Activated B cell treated with CpG ODN at 0.5 μM for 24 hours (primary cell): ENCODE results near the gene PXT1. TPM values are rescaled to one million over a fixed set of nuclear protein-coding genes. Genes with fewer than 3 reads are reported as not detected.
A peak's percentile ranks its signal among the peaks of the same experiment; 100 is the strongest.

Source experiments
- ATAC-seq: fragments of 200-7000 bp; cut with Tn5 transposase; one replicate; pipeline ENCODE4 v1.10.0; 2021; ENCODE audit warnings: low read depth, mild to moderate bottlenecking, moderate library complexity
- CTCF ChIA-PET: fragments of 350-600 bp; sonication (Branson Sonifier 250); formaldehyde crosslinking; loops from one replicate; lab custom pipeline; 2021; ENCODE audit warnings: antibody characterized with exemption; lab: Charles Lee
- POLR2A ChIA-PET: fragments of 350-600 bp; sonication (Branson Sonifier 250); formaldehyde crosslinking; loops from one replicate; lab custom pipeline; 2021; ENCODE audit warnings: antibody characterized with exemption; lab: Charles Lee
- DNase-seq: peaks from one replicate; pipeline ENCODE4 v3.0.0; 2022
- H3K27ac Mint-ChIP-seq: one replicate; pipeline ENCODE4 v1.8.0; 2020; ENCODE audit warnings: mixed read lengths
- H3K27me3 Mint-ChIP-seq: one replicate; pipeline ENCODE4 v1.8.0; 2021; ENCODE audit warnings: mixed read lengths
- H3K36me3 Mint-ChIP-seq: one replicate; pipeline ENCODE4 v1.8.0; 2021; ENCODE audit warnings: low read depth, mixed read lengths
- H3K4me1 Mint-ChIP-seq: one replicate; pipeline ENCODE4 v1.8.0; 2021; ENCODE audit warnings: mixed read lengths
- H3K4me3 Mint-ChIP-seq: one replicate; pipeline ENCODE4 v1.8.0; 2020; ENCODE audit warnings: mild to moderate bottlenecking, mixed read lengths
- H3K9me3 Mint-ChIP-seq: one replicate; pipeline ENCODE4 v1.8.0; 2020; ENCODE audit warnings: mixed read lengths
- CTCF ChIP-seq: fragments of 200-600 bp; IDR thresholded peaks from one replicate; pipeline ENCODE4 v1.8.0; 2022; ENCODE audit warnings: antibody characterized with exemption, mild to moderate bottlenecking
- intact Hi-C: fragments of 100-400 bp; cut with micrococcal nuclease; formaldehyde crosslinking; loops from one replicate; pipeline ENCODE4 v1.15.1; 2024
- total RNA-seq: library from RNA; stranded (reverse); gene quantifications from 2 replicates; pipeline ENCODE4 v1.2.3, GENCODE V29; 2022

The PXT1 gene
- total RNA-seq, 1 donor from 2014 or later = 0.11 TPM

- DNase-seq (peak; percentile 55), ATAC-seq (peak; percentile 60)
- Mint-ChIP-seq H3K36me3 (peaks cover 16% of the 10 kb centered on the region), H3K4me1 (peaks cover 40% of the 10 kb centered on the region), H3K4me3 (peak overlapping the region; percentile 60), H3K27me3 (no peaks in the 10 kb centered on the region), H3K9me3 (no peaks in the 10 kb centered on the region), H3K27ac (peak overlapping the region; percentile 84)
- intact Hi-C loops = loop anchor here (1.0 to 5.0 kb wide), 4 partner anchors 153 to 566 kb away; partner anchors contain the start of genes FGD2 and SRSF3
- TF ChIP-seq CTCF = no peak
- ChIA-PET CTCF (interaction anchor here (1.3 kb wide), 1 partner anchor 18 kb away, joined by 3 read pairs; no protein-coding TSS in a partner anchor), POLR2A (interaction anchor here (0.6 to 2.9 kb wide), 3 partner anchors 9 to 24 kb away, joined by 3 to 25 read pairs (median 4); no protein-coding TSS in a partner anchor)
These were observed 1.3 kb downstream of the PXT1 start for GRCh38 chr6:36441307-36441894.

- ChIA-PET CTCF (no interaction called here), POLR2A (no interaction called here)
- H3K4me1 Mint-ChIP-seq = peaks cover 8% of the 10 kb centered on the region
- H3K36me3 Mint-ChIP-seq = no peaks in the 10 kb centered on the region
- no peak for TF ChIP-seq CTCF
- intact Hi-C loops = no loop called here
- H3K27ac Mint-ChIP-seq = no peak overlapping the region
- no peak overlapping the region for H3K4me3 Mint-ChIP-seq
- DNase-seq (no peak), ATAC-seq (no peak)
- H3K9me3 Mint-ChIP-seq = no peaks in the 10 kb centered on the region
- H3K27me3 Mint-ChIP-seq = no peaks in the 10 kb centered on the region
These were observed 6.2 kb downstream of the PXT1 start for GRCh38 chr6:36436466-36436865.

GRCh38 chr6:36432151-36432671 is 10.4 kb downstream of the PXT1 start:
- ChIA-PET POLR2A (no interaction called here), CTCF (no interaction called here)
- no peak for TF ChIP-seq CTCF
- ATAC-seq (no peak), DNase-seq (no peak)
- Mint-ChIP-seq H3K36me3 (no peaks in the 10 kb centered on the region), H3K9me3 (no peaks in the 10 kb centered on the region), H3K4me3 (no peak overlapping the region), H3K27ac (no peak overlapping the region), H3K4me1 (peaks cover 2% of the 10 kb centered on the region), H3K27me3 (no peaks in the 10 kb centered on the region)
- intact Hi-C loops = no loop called here

- no peak overlapping the region for H3K4me3 Mint-ChIP-seq
- DNase-seq (no peak), ATAC-seq (no peak)
- H3K27me3 Mint-ChIP-seq = no peaks in the 10 kb centered on the region
- H3K27ac Mint-ChIP-seq = no peak overlapping the region
- no peaks in the 10 kb centered on the region for H3K36me3 Mint-ChIP-seq
- TF ChIP-seq CTCF = no peak
- intact Hi-C loops = no loop called here
- CTCF ChIA-PET = no interaction called here
- peaks cover 2% of the 10 kb centered on the region for H3K4me1 Mint-ChIP-seq
- POLR2A ChIA-PET = no interaction called here
- no peaks in the 10 kb centered on the region for H3K9me3 Mint-ChIP-seq
These were observed 11.5 kb downstream of the PXT1 start for GRCh38 chr6:36431197-36431596.

GRCh38 chr6:36430351-36430750 is 12.3 kb downstream of the PXT1 start:
- intact Hi-C loops = no loop called here

More at GRCh38 chr6:36430351-36430750, 12.3 kb downstream of the PXT1 start:
- Mint-ChIP-seq H3K9me3 (no peaks in the 10 kb centered on the region), H3K27me3 (no peaks in the 10 kb centered on the region), H3K4me1 (peaks cover 2% of the 10 kb centered on the region), H3K4me3 (no peak overlapping the region), H3K27ac (no peak overlapping the region), H3K36me3 (no peaks in the 10 kb centered on the region)
- no peak for TF ChIP-seq CTCF
- ATAC-seq = no peak
- ChIA-PET CTCF (interaction anchor here (0.6 to 1.4 kb wide), 5 partner anchors 10 to 897 kb away, joined by 3 to 5 read pairs (median 3); no protein-coding TSS in a partner anchor), POLR2A (no interaction called here)
- no peak for DNase-seq
